DOHH2 (cell line): Measurements from ENCODE around the gene MLST8.

Experiments used
- H3F3A ChIP-seq: fragments of 200-600 bp; sonication (generic), shearing (Covaris generic); 2 replicates; pipeline ENCODE4 v1.6.0; 2016; ENCODE audit warnings: antibody characterized with exemption, mild to moderate bottlenecking; ENCODE audit not compliant: control insufficient read depth, insufficient read depth
- H3K27ac ChIP-seq: fragments of 200-600 bp; sonication (generic); 2 replicates; pipeline ENCODE4 v1.5.1; 2014; ENCODE audit warnings: low read depth, mild to moderate bottlenecking, low read length, moderate library complexity
- H3K27me3 ChIP-seq: fragments of 200-600 bp; sonication (generic); 2 replicates; pipeline ENCODE4 v1.6.1; 2014; ENCODE audit warnings: mild to moderate bottlenecking, low read length, mixed read lengths; ENCODE audit not compliant: control insufficient read depth
- H3K36me3 ChIP-seq: fragments of 200-600 bp; sonication (generic); 2 replicates; pipeline ENCODE4 v1.6.1; 2014; ENCODE audit warnings: mild to moderate bottlenecking, low read length, moderate library complexity, mixed read lengths; ENCODE audit not compliant: control insufficient read depth
- H3K4me1 ChIP-seq: fragments of 200-600 bp; sonication (generic); 2 replicates; pipeline ENCODE4 v1.6.1; 2014; ENCODE audit warnings: mild to moderate bottlenecking, low read length, mixed read lengths; ENCODE audit not compliant: control insufficient read depth
- H3K4me2 ChIP-seq: fragments of 200-600 bp; sonication (generic); 2 replicates; pipeline ENCODE4 v1.6.0; 2014; ENCODE audit warnings: mild to moderate bottlenecking, low read length, moderate library complexity
- H3K4me3 ChIP-seq: fragments of 200-600 bp; sonication (generic); 2 replicates; pipeline ENCODE4 v1.5.1; 2014; ENCODE audit warnings: mild to moderate bottlenecking, low read length, mixed read lengths
- H3K79me2 ChIP-seq: fragments of 200-600 bp; sonication (generic); 2 replicates; pipeline ENCODE4 v1.6.1; 2014; ENCODE audit warnings: mild to moderate bottlenecking, low read length, mixed read lengths; ENCODE audit not compliant: control insufficient read depth
- H3K9me2 ChIP-seq: fragments of 200-600 bp; sonication (generic); replicated peaks from 2 replicates; pipeline ENCODE4 v1.6.1; 2014; ENCODE audit warnings: mild to moderate bottlenecking, low read length, mixed read lengths; ENCODE audit not compliant: control insufficient read depth
- H3K9me3 ChIP-seq: fragments of 200-600 bp; sonication (generic); 2 replicates; pipeline ENCODE4 v1.6.1; 2014; ENCODE audit warnings: antibody characterized with exemption, low read length, mixed read lengths; ENCODE audit not compliant: control insufficient read depth, insufficient read depth
- H4K20me1 ChIP-seq: fragments of 200-600 bp; sonication (generic); 2 replicates; pipeline ENCODE4 v1.6.0; 2014; ENCODE audit warnings: low read depth, mild to moderate bottlenecking, antibody characterized with exemption, low read length, moderate library complexity; ENCODE audit not compliant: control insufficient read depth, insufficient read depth
- EZH2phosphoT487 ChIP-seq: fragments of 200-600 bp; sonication (generic); IDR thresholded peaks from 2 replicates; pipeline ENCODE4 v1.6.1; 2017; ENCODE audit warnings: borderline replicate concordance, mild to moderate bottlenecking, antibody characterized with exemption, low read length, moderate library complexity, mixed read lengths
- TF ChIP-seq, protein P1 (sequence below): fragments of 200-600 bp; sonication (generic); IDR thresholded peaks from one replicate; pipeline ENCODE4 v1.5.1; 2014; ENCODE audit warnings: antibody characterized with exemption, mild to moderate bottlenecking, low read depth, low read length; ENCODE audit not compliant: poor library complexity, severe bottlenecking

MLST8 gene

DNA sequence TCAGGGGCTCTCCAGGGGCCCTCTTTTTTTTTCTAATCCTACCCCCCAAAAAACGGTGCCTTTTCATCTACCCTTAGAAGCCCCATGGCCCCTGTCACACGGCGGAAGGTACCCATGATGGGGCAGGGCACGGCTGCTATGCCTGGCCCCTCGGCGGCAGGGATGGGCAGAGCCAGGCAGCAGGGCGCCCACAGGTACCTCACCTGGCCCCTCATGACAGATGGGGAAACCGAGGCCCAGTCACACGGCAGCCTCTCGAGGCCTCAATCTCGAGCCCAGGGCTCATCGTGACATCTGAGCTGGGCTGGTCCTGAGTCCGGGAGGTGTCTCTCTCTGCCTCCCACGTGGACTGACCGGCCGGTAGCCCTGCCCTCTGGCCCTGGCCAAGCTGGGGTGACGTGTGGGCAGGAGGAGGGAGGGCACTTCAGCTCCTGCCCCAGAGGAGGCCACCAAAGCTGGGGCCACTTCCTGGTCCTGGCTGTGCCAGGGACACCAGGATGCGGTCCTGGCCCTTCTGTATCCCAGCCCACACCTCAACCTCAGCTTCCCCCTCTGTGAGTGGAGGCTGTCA lies 38.1 kb upstream of the MLST8 start:
- peaks cover 34% of the 10 kb centered on the region for H3K79me2 ChIP-seq
- H3K27me3 ChIP-seq = no peaks in the 10 kb centered on the region
- no peak overlapping the region for H3K4me3 ChIP-seq
- H3K27ac ChIP-seq = no peak overlapping the region
- peaks cover 66% of the 10 kb centered on the region for H3K36me3 ChIP-seq
- no peaks in the 10 kb centered on the region for H3K9me2 ChIP-seq
- no peaks in the 10 kb centered on the region for H3K4me1 ChIP-seq
- no peak overlapping the region for H3K4me2 ChIP-seq
- no peaks in the 10 kb centered on the region for H4K20me1 ChIP-seq
- TF ChIP-seq EZH2phosphoT487 = no peak
- TF ChIP-seq, protein P1, sequence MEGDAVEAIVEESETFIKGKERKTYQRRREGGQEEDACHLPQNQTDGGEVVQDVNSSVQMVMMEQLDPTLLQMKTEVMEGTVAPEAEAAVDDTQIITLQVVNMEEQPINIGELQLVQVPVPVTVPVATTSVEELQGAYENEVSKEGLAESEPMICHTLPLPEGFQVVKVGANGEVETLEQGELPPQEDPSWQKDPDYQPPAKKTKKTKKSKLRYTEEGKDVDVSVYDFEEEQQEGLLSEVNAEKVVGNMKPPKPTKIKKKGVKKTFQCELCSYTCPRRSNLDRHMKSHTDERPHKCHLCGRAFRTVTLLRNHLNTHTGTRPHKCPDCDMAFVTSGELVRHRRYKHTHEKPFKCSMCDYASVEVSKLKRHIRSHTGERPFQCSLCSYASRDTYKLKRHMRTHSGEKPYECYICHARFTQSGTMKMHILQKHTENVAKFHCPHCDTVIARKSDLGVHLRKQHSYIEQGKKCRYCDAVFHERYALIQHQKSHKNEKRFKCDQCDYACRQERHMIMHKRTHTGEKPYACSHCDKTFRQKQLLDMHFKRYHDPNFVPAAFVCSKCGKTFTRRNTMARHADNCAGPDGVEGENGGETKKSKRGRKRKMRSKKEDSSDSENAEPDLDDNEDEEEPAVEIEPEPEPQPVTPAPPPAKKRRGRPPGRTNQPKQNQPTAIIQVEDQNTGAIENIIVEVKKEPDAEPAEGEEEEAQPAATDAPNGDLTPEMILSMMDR = no peak
- peaks cover 15% of the 10 kb centered on the region; the same call in 1 of the 2 replicates for H3K9me3 ChIP-seq
- H3F3A ChIP-seq = peaks cover 8% of the 10 kb centered on the region

DNA sequence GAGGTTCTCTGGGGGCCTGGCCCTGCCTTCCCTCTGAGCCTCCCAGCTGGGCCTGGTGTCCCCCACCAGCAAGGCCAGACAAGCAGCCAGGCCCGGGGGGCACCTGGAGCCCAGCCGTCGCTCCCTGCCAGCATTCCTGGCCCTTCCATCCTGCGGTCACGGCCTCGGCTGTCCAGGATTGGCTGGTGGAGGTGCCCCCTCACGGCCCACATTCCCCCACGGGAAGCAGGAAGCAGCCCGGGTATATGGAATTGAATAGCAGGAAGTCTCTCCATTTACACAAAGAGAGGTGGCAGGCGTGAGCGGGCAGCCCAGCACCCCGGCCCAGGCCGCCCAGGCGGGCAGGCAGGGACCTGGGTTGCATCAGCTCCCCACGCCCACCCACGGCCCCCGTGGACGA lies 35.2 kb upstream of the MLST8 start:
- no peak for TF ChIP-seq EZH2phosphoT487
- TF ChIP-seq, protein P1 = no peak
- Histone ChIP-seq H3K4me2 (no peak overlapping the region), H3K9me2 (no peaks in the 10 kb centered on the region), H3K27ac (no peak overlapping the region), H3K36me3 (peaks cover 67% of the 10 kb centered on the region), H3K4me3 (no peak overlapping the region), H3K79me2 (peaks cover 15% of the 10 kb centered on the region), H3K4me1 (no peaks in the 10 kb centered on the region), H3K9me3 (no peaks in the 10 kb centered on the region), H3F3A (no peaks in the 10 kb centered on the region), H4K20me1 (no peaks in the 10 kb centered on the region), H3K27me3 (no peaks in the 10 kb centered on the region)

DNA sequence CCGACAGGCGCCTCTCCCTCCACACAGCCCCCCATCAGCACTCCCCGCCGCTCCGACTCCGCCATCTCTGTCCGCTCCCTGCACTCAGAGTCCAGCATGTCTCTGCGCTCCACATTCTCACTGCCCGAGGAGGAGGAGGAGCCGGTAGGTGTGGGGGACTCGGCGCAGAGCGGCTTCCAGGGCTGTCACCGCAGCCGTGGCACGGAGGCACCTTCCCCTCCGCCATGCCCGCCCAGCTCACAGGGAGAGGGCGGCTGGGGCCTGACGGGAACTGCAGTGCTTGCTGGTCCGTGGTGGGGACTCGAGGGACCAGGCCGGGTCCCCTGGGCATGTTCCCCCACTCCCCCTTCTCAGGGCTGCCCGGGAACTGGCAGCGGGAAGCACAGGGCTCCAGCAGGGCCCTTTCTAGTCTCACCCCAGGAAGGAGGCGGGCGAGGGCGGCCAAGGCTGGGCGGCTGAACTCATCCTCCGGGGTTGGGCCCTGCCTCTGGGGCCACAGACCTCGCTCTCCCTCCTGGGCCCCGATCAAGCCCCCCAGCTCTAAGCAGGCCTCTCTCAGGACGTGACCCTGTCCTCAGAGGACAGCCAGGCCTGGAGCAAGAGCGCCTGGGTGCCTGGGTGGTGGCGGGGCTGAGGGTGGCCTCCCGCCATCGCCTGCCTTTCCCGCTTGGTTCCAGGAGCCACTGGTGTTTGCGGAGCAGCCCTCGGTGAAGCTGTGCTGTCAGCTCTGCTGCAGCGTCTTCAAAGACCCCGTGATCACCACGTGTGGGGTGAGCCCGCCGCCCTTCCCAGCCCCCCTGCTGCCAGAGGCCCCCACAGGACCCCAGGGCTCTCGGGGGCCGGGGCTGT lies 34.4 kb upstream of the MLST8 start:
- Histone ChIP-seq H3K4me1 (no peaks in the 10 kb centered on the region), H3K4me2 (no peak overlapping the region), H3F3A (no peaks in the 10 kb centered on the region), H3K79me2 (peaks cover 10% of the 10 kb centered on the region), H3K36me3 (peaks cover 69% of the 10 kb centered on the region), H4K20me1 (no peaks in the 10 kb centered on the region), H3K9me2 (no peaks in the 10 kb centered on the region), H3K27ac (no peak overlapping the region), H3K4me3 (no peak overlapping the region), H3K9me3 (no peaks in the 10 kb centered on the region), H3K27me3 (no peaks in the 10 kb centered on the region)
- TF ChIP-seq, protein P1 = no peak
- no peak for TF ChIP-seq EZH2phosphoT487
